HG02938 (cell line): ENCODE measurements around the gene PARN.
"Not testable (repeated sequence)": the region's sequence is repeated elsewhere in the genome, so short reads cannot be mapped to it uniquely, and the experiment has no call there.

Source experiments
- ATAC-seq: cut with Tn5 transposase; IDR thresholded peaks from one replicate; pipeline ENCODE4 v1.9.1; 2021; ENCODE audit warnings: mild to moderate bottlenecking, moderate library complexity; ENCODE audit not compliant: unreplicated experiment

The PARN gene

GRCh38 chr16:14629919-14630619 is at the start of gene PARN:
Gene PARN (minus strand): TSS chr16:14630260. CDS start chr16:14630125, 135 bp downstream.
- peak; percentile 39 for ATAC-seq

- no peak for ATAC-seq
These were observed 48.9 kb upstream of the PARN start for GRCh38 chr16:14678748-14679497.

GRCh38 chr16:14677627-14678026 is 47.6 kb upstream of the PARN start:
- no peak for ATAC-seq

GRCh38 chr16:14676633-14677032 is 46.6 kb upstream of the PARN start:
- no peak for ATAC-seq

- ATAC-seq, result peak; percentile 88
These were observed 42.4 kb upstream of the PARN start for GRCh38 chr16:14672403-14672971.

GRCh38 chr16:14669776-14670175 is 39.7 kb upstream of the PARN start:
- no peak for ATAC-seq

- no peak for ATAC-seq
These were observed 38.6 kb upstream of the PARN start for GRCh38 chr16:14668556-14669223.

GRCh38 chr16:14667347-14668266 is 37.5 kb upstream of the PARN start:
- no peak for ATAC-seq

- peak; percentile 70 for ATAC-seq
These were observed 28.0 kb upstream of the PARN start for GRCh38 chr16:14658063-14658462.

GRCh38 chr16:14652726-14653125 is 22.7 kb upstream of the PARN start:
- ATAC-seq, result no peak

GRCh38 chr16:14650629-14651028 is 20.6 kb upstream of the PARN start:
- ATAC-seq, result no peak

- ATAC-seq, result no peak
These were observed 19.8 kb upstream of the PARN start for GRCh38 chr16:14649816-14650215.

- no peak for ATAC-seq
These were observed 11.9 kb upstream of the PARN start for GRCh38 chr16:14641926-14642325.

- no peak for ATAC-seq
These were observed 11.1 kb upstream of the PARN start for GRCh38 chr16:14641206-14641605.

GRCh38 chr16:14640538-14640937 is 10.5 kb upstream of the PARN start:
- no peak for ATAC-seq

GRCh38 chr16:14636951-14637240 is 6.8 kb upstream of the PARN start:
- ATAC-seq, result not testable (repeated sequence)

- ATAC-seq, result not testable (repeated sequence)
These were observed 6.3 kb upstream of the PARN start for GRCh38 chr16:14636179-14636950.

- ATAC-seq, result no peak
These were observed 5.5 kb upstream of the PARN start for GRCh38 chr16:14635395-14636165.

- no peak for ATAC-seq
These were observed 4.3 kb upstream of the PARN start for GRCh38 chr16:14634389-14634725.
